GM19240 (cell line): ENCODE data around the gene FLOT1.
"Not testable (repeated sequence)": the region's sequence is repeated elsewhere in the genome, so short reads cannot be mapped to it uniquely, and the experiment has no call there.

ENCODE experiments used
- DNase-seq: peaks from one replicate; pipeline ENCODE4 v3.0.0; 2011; ENCODE audit warnings: low spot score; ENCODE audit not compliant: insufficient read length

Gene FLOT1

GRCh38 chr6:30747300-30747687, 4.8 kb upstream of the FLOT1 start:
- DNase-seq: no peak

DNA sequence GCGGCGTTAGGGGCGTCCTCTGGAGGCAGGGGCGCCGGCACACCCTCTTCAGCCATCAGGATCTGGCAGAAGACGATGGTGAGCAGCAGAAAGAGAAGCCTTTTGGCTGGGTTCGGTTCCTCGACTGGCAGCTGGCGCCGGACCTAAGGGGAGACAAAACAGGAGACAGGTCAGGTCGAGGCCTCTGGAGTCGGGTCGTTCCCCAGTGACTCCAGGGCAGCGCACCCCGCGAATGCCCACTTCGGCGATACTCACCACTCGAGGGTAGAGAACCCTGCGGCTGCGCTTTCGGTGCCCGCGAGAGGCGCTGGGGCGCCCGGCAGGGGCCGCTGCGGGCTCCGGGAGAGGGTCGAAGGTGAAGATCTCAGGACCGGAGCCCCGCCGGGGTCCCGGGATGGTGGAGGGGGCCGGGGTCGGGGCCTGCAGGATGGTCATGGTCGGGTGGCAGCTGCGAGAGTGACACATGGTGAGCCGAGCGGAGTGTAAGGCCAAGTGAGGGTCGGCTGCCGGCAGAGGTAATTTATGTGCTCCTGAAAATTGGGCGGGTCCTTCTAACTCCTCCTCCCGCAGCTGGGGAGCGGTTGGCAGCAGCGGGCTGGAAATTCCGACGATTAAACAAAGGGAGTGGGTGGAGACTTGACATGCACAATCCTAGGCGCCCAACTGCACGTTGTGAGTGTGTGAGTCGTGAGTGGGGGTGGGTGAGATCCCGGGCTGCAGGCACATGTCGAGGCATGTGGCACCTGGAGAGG, 1.7 kb upstream of the FLOT1 start, which contains the start of gene IER3:
TSS of gene IER3 (minus strand) at position 494 of the 752 bp plus-strand sequence. CDS start at position 465, 29 bp downstream.
- DNase-seq: no peak

- no peak for DNase-seq
Observed at GRCh38 chr6:30743099-30744053, 889 bp upstream of the FLOT1 start.

- DNase-seq: no peak
Observed at GRCh38 chr6:30741789-30742315, 635 bp downstream of the FLOT1 start.

- no peak for DNase-seq
Observed at GRCh38 chr6:30741063-30741779, 1.3 kb downstream of the FLOT1 start.

DNA sequence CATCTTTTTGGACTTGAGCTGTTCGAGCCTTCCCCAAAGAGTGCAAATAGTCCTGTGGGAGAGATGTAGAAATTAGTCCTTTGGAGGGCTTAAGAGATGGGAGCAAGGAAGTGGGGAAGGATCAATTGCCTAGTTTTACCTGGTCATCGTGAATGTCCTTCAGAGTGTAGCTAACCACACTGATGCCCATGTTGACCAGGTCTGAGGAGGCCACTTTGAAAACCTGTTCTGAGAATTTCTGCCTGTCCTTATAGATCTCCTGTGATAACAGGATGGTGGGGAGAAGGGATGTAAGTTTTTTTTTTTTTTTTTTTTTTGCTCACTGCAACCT, 2.0 kb downstream of the FLOT1 start:
- DNase-seq: no peak

- DNase-seq: no peak
Observed at GRCh38 chr6:30738532-30738931, 4.0 kb downstream of the FLOT1 start.

DNA sequence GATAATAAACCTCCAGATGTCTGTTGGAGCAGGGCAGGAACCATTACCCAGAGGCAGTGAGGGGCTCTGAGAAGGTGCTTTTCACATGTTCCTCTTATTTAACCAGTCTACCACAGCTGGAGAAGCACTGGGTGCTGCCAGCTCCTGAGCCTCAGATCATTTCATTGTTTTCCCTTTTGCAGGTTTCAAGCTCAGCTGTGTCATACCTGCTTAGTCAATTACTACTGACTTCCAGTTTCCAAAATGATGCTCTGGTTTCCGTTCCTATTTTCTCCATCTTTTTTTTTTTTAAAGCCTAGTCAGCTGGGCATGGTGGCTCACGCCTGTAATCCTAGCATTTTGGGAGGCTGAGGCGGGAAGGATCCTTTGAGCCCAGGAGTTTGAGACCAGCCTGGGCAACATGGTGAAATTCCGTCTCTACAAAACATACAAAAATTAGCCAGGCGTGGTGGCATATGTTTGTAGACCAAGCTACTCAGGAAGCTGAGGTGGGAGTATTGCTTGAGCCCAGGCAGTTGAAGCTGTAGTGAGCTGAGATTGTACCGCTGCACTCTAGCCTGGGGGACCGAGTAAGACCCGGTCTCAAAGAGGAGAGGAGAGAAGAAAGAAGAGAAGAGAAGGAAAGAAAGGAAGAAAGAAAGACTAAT, 6.7 kb downstream of the FLOT1 start:
- DNase-seq: no peak

DNA sequence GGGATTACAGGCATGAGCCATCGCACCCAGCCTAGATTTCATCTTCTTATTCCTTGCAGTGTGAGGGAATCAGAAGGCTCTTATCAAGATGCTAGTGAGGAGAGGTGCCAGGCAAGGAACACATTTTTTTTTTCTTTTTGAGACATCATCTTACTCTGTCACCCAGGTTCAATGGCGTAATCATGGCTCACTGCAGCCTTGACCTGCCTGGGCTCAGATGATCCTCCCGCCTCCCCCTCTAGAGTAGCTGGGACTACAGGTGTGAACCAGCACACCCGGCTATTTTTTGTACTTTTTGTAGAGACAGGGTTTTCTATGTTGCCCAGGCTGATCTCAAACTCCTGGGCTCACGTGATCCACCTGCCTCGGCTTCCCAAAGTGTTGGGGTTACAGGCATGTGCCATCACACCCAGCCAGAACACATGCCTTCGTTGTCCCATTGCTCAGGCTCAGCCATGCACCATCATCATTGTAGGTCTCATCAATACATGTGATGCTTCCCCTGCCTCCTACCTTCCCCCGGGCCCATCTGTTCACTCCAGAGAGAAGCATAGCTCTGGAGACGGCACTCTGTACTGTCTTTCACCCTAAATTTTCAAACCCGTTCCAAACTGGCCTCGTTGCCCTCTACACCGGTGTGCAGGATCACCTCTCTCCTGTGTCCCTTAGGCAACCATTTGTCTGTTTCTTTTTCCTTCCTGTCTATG, 10.1 kb downstream of the FLOT1 start:
- DNase-seq: no peak

DNA sequence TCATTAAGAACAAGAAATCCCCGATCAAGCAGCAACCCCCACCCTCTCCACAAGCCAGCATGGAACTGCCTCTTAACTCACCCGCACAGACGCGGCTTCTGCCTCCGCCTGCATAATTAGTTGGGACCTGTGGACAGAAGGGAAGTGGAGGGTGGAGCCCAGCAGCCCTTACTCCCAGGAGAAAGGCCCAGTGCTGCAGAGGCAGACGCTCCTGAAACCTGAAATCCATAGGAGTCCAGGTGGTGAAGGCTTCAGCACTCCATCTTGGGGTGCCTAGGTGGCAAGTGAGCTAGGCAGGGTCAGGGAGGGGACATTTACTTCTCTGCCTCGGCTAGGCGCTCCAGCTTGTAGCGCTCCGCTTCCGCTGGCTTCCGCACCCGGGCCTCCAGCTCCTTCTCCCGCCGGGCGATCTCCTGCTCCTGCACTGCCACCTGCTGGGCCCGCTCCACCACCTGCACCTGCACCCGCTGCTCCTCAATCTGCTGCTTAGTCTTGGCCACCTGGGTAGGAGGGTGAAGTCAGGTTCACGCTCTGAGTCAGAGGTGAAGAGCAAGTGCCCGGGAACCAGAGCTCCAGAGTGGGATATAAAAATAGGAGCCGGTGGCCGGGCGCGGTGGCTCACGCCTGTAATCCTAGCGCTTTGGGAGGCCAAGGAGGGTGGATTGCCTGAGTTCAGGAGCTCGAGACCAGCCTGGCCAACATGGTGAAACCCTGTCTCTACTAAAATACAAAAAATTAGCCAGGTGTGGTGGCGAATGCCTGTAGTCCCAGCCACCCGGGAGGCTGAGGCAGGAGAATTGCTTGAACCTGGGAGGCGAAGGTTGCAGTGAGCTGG, 11.7 kb downstream of the FLOT1 start:
- DNase-seq: peak; percentile 52

- DNase-seq: no peak
Observed at GRCh38 chr6:30727920-30728553, 14.4 kb downstream of the FLOT1 start.

DNA sequence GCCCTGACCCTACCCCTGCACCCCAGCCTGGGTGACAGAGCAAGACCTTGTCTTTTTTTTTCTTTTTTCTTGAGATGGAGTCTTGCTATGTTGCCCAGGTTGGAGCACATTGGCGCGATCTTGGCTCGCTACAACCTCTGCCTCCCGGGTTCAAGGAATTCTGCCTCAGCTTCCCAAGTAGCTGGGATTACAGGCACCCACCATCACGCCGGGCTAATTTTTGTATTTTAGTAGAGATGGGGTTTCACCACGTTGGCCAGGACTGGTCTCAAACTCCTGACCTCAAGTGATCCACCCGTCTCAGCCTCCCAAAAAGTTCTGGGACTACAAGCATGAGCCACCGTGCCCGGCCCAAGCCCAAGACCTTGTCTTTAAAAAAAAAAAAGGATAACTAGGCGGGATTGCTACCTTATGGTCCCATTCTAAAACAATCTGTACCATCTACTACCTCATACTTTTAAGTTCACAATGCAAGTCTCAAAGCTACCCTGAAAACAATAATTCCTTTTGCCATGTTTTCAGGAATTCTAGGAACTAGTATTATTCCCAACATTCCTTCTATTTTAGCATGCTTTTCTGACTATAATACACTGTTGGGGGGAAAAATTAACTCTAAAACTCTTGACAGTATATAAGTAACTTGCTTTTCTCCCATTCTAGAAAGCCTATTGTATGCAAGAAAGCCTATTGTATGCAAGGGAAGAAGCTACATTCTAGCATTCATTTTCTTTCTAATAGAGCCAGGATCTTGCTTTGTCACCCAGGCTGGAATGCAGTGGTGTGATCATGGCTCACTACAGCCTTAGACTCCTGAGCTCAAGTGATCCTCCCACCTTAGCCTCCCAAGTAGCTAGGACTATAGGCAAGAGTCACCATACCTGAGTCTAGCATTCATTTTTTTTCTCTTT, 15.7 kb downstream of the FLOT1 start:
- DNase-seq: no peak

- DNase-seq: no peak
Observed at GRCh38 chr6:30725713-30726505, 16.6 kb downstream of the FLOT1 start.

- DNase-seq: no peak
Observed at GRCh38 chr6:30724906-30725667, 17.4 kb downstream of the FLOT1 start.

GRCh38 chr6:30723843-30724741, 18.4 kb downstream of the FLOT1 start:
- DNase-seq: not testable (repeated sequence)
